GM19438 (cell line): Measurements from ENCODE around the gene SRCIN1.

Experiments
- ATAC-seq: cut with Tn5 transposase; IDR thresholded peaks from one replicate; pipeline ENCODE4 v1.9.1; 2021; ENCODE audit warnings: low read depth; ENCODE audit not compliant: unreplicated experiment

The SRCIN1 gene

DNA sequence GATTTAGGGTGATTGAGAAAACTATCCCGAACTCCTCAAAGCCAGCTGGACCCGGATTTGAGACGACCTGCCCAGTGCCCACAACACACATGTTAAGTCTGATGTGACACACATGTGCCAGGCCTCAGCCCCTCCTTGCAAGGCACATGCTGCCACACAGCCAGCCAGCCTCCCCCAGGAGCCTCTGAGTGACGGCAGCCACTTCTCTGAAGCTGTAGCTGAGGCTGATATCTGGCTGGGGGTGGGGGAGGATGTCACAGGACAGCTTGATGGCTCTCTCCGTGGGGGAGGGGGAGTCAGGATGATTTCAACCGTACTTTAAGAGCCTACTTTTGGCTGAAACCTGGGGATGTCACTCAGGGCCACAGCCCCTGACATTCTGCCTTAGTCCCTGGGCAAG is 40.9 kb downstream of the SRCIN1 start:
- no peak for ATAC-seq

GRCh38 chr17:38564254-38564837 is 41.4 kb downstream of the SRCIN1 start:
- no peak for ATAC-seq

GRCh38 chr17:38563362-38564253 is 42.1 kb downstream of the SRCIN1 start:
- ATAC-seq, result no peak

DNA sequence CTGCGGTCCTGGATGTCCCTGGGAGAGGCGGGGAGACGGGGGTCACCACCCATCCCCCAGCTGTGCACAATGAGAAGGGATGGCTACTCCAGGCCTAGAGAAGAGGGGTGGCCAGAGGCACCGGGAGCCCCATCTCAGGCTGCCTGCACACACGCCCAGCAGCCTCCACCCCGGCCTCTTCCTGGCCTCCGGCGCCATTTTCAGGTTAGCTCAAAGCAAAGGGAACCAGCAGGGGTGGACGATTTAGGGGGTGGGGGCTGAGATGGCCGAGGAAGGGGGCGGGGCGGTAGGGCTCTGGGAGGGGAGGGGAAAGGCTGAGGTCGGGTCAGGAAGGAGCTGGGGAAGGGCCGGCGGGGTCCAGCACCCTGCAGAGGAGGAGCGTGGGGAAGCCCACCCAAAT is 42.8 kb downstream of the SRCIN1 start:
- no peak for ATAC-seq

GRCh38 chr17:38562215-38562569 is 43.6 kb downstream of the SRCIN1 start:
- ATAC-seq, result no peak

- ATAC-seq, result no peak
These were observed 44.1 kb downstream of the SRCIN1 start for GRCh38 chr17:38561416-38562214.

GRCh38 chr17:38560503-38561318 is 45.0 kb downstream of the SRCIN1 start:
- ATAC-seq, result no peak

DNA sequence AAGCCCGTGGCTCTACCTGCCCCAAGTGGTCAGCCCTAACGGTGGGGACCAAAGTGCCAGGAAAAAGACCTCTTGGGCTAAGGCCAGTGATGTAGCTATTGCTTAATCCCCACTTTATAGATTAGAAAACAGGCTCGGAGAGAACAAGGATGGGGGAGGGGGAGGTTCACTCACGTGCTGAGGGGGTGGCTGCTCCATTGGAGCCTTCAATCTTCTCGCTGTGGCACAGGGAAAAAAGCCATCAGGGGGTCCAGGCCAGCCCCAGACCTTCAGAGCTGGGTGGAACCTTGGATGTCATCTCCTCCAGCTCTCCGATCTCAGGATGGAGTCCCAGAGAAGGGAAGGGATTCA is 45.9 kb downstream of the SRCIN1 start:
- ATAC-seq, result no peak

DNA sequence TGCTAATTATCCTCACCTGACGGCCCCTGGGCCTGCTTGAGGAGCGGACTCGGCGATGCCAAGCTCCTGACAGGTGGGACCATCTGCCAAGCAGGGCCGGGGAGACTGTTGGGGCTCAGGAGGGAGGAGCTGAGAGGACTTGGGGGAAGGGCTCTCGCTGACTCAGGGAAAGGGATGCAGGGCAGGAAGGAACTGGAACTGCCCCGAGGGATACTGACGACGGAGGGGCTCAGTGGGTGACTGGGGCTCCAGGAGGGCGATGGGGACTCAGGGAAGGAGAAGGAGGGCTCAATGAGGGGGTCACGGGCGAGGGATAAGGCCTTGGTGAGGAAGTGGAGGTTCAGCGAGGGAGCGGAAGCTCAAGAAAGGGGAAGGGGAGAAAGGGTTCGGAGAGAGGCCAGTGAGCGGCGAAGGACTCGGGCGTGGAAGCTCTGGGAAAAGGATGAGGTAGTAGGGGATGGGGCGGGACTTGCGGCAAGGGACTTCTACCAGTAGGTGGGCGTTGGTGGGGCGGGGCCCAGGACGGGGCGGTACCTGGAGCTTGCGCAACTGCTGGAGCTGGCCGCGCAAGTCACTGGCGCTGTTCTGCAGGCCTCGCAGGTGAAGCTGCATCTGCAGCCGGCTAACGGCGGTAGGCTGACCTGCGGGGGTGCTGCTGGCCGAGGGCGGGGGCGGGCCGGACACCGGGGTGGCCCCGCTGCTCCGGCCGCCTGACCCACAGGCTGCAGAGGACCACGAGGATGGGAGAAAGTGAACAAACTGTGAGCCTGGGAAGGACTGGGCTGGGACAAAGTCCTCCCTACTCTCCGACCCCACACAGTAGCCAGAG is 46.5 kb downstream of the SRCIN1 start:
- ATAC-seq, result peak; percentile 73

DNA sequence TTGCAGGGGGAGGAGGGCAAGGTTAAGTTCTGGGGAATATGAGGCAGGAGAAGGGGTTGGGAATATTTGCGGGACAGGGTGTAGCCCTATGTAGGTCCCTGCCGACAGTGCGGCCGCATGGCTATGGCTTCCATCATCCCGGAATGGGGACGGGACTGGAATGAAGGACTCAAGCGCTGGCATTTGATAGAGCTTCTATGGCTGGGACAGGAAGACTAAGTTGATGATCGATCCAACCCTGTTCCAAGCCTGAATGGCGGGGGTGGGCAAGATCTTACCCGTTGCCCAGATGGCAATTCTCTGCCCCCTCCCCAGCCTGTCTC is 47.1 kb downstream of the SRCIN1 start:
- ATAC-seq, result no peak

- peak; percentile 70 for ATAC-seq
These were observed 47.7 kb downstream of the SRCIN1 start for GRCh38 chr17:38557836-38558727.

DNA sequence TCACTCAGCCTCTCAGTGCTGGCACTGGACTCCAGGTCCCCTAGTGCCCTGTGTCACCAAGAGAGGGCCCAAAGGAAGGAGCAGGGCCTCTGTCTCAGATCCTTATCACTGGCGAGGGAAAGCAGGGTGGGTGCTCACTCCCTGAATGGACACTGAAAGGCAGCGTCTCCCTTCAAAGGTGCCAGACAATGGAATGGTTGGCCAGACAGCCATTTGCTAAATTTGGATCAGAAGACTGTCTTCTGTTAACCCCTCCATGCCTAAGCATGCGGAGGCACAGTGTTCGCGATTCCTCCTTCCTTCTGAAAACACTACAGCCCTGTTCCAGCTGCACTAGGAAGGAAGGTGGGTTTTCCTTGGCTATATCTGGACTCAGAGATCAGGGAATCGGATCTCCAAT is 48.4 kb downstream of the SRCIN1 start:
- no peak for ATAC-seq

DNA sequence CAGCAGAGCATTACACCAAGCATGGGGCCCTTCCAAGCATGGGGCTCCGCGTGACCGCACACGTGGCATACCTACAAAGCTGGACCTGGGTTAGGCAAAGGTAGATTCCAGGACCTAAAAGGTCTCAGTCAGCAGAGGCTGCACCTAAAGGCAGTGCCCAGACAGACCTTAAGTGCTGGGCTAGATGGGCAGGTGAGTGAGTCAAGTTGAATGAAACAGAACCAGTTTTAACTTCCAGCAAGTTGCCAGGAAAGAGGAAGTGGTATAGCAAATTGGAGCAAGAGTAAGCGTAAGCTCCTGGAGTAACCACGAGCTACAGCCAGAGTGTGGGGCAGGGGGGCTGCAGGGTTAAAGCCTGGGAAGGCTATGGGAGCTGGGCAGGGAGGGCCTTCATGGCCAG is 49.5 kb downstream of the SRCIN1 start:
- ATAC-seq, result no peak

GRCh38 chr17:38554430-38555350 is 51.1 kb downstream of the SRCIN1 start:
- ATAC-seq, result no peak

DNA sequence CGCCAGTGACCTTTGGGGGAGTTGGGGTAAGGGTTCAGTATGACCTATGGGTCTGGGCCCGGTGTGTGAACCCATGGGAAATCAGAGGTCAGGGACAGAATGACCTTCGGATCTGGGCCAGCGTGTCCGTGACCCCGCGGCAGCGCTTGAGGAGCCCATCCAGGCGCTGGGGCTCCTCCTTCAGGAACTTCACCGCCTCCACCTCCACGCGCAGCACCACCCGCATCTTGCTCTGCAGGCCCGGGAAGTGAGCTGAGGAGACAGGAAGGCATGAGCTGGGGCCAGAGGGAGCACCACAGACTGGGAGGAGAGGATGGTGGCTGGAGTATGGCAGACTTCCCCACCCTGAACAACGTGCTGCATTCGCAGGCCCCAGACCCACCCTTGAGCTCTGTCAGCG is 53.4 kb downstream of the SRCIN1 start:
- ATAC-seq, result no peak

GRCh38 chr17:38551121-38551520 is 54.6 kb downstream of the SRCIN1 start:
- ATAC-seq, result no peak

DNA sequence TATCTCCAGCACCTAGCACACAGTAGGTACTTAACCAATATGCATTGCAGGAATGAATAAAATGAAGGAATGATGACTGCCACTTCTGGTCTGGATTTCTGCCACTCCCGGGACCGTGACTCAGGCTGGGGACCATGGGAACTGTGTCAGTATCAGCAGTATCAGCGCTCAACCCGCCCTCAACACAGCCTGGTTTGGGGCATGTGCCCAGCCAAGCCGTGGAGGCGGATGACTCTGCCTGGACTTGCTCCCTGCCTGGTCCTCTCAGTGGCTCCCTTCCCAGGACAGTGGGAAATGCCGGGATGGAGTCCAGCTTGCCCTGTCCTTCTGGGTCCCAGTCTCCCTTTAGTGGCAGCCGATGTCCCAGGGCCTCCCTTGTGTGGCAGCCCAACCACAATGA is 55.1 kb downstream of the SRCIN1 start:
- ATAC-seq, result no peak

GRCh38 chr17:38549285-38549684 is 56.5 kb downstream of the SRCIN1 start:
- no peak for ATAC-seq
